NB4 (cell line): ENCODE measurements around the gene CREBBP.

Experiments
- MYC ChIP-seq: IDR thresholded peaks from 2 replicates; pipeline ENCODE4 v1.6.1; 2011; ENCODE audit warnings: low read depth, low read length
- POLR2A ChIP-seq: IDR thresholded peaks from 2 replicates; pipeline ENCODE4 v1.6.1; 2011; ENCODE audit warnings: mild to moderate bottlenecking; ENCODE audit not compliant: insufficient read length; ENCODE audit errors: extremely low read depth
- TF ChIP-seq, protein P1 (sequence below): IDR thresholded peaks from one replicate; pipeline ENCODE4 v1.5.1; 2012; ENCODE audit warnings: low read depth, low read length

GRCh38 chr16:3782566-3782965 is 97.9 kb downstream of the CREBBP start:
- TF ChIP-seq, protein P1, sequence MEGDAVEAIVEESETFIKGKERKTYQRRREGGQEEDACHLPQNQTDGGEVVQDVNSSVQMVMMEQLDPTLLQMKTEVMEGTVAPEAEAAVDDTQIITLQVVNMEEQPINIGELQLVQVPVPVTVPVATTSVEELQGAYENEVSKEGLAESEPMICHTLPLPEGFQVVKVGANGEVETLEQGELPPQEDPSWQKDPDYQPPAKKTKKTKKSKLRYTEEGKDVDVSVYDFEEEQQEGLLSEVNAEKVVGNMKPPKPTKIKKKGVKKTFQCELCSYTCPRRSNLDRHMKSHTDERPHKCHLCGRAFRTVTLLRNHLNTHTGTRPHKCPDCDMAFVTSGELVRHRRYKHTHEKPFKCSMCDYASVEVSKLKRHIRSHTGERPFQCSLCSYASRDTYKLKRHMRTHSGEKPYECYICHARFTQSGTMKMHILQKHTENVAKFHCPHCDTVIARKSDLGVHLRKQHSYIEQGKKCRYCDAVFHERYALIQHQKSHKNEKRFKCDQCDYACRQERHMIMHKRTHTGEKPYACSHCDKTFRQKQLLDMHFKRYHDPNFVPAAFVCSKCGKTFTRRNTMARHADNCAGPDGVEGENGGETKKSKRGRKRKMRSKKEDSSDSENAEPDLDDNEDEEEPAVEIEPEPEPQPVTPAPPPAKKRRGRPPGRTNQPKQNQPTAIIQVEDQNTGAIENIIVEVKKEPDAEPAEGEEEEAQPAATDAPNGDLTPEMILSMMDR = no peak
- TF ChIP-seq POLR2A = no peak
- no peak for TF ChIP-seq MYC
